Stimulated activated CD4-positive, alpha-beta T cell treated with anti-CD3 and anti-CD28 coated beads, Interleukin-15, amount 100 ng/mL, for 24 hours (primary cell): ENCODE data around the gene TAF5.
"Not testable (repeated sequence)": the region's sequence is repeated elsewhere in the genome, so short reads cannot be mapped to it uniquely, and the experiment has no call there.

Source experiments
- DNase-seq: peaks from one replicate; pipeline ENCODE4 v3.0.0-alpha.2; 2020

The TAF5 gene

DNA sequence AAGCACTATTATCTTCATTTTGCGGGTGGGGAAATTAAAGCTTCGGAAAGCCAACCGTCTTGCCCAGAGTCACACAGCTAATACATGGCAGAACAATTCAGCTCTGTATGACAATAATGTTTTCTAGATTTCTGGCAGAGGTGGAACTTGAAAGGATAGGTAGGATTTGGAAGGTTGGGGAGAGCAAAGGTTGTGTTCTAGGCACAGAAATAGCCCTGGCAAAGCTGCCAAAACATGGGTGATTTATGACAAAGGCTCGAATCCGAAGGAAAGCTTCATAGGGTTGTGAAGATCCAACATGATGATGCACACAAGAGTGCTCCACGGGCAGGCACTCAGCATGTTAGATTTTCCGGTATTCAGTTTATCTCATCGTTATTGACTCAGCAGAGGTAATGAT, 47.8 kb downstream of the TAF5 start:
- no peak for DNase-seq

DNA sequence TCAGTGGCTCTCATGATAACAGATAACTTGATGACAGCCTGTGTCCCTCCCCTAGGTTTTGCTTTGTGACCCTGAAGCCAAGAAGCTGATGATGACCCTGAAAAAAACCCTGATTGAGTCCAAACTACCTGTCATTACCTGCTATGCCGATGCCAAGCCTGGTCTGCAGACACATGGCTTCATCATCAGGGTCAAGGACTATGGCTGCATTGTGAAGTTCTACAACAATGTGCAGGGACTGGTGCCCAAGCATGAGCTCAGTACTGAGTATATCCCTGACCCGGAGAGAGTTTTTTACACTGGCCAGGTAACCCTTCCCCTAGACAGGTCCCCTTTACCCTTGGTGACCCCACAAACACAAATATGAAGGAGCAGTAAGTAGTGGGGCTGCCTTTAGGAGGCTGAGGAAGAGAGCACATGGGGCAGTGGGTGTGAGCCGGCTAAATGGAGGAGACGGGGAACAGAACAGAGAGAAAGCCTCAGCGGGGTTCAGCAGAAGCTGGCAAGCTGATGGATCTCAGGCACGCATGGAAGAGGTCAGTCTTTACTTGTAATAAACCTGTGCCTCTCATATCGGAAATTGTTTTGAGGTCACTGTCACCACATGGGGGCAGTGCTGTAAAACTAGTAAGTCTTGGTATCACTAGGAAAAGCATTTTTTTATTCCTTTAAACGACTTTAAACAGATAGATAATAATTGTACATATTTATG, 48.8 kb downstream of the TAF5 start:
- peak; percentile 52 for DNase-seq

DNA sequence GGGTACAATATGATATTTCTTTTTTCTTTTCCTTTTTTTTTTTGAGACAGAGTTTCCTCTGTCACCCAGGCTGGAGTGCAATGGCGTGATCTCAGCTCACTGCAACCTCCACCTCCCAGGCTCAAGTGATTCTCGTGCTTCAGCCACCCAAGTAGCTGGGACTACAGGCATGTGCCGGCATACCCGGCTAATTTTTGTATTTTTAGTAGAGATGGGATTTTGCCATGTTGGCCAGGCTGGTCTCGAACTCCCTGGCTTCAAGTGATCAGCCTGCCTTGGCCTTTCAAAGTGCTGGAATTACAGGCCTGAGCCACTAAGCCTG, 49.3 kb downstream of the TAF5 start:
- not testable (repeated sequence) for DNase-seq

DNA sequence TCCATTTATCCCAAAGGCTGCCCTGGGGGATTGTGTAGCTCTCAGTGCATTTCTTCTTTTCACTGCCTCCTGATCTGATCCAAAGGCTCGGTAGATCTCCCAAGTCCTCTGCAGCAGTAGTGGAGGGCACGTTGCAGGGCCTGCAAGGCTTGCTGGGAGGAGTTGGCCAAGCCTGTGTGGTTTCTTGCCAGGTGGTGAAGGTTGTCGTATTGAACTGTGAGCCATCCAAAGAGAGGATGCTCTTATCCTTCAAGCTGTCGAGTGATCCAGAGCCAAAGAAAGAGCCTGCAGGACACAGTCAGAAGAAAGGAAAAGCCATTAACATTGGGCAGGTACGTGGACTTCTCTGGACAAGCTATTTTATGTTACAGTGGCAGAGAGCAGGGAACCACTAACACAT, 49.8 kb downstream of the TAF5 start:
- no peak for DNase-seq

DNA sequence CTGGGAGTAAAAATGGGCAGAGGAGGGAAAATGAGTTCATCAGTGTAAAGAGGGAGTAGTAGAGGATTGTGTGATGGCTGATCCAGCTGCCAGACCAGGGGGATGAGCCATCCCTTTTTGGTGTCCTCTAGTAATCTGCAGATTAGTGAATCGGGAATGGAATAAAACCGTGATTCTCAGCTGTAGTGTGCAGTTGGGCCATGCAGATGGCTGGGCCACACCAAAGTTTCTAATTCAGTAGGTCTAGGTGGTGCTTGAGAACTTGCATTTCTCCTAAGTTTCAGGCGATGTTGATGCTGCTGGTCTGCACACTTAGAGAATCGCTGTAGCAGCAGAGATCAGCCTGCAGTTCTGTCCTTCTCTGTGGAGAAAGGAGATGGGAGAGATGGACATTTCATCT, 51.3 kb downstream of the TAF5 start:
- DNase-seq: no peak

DNA sequence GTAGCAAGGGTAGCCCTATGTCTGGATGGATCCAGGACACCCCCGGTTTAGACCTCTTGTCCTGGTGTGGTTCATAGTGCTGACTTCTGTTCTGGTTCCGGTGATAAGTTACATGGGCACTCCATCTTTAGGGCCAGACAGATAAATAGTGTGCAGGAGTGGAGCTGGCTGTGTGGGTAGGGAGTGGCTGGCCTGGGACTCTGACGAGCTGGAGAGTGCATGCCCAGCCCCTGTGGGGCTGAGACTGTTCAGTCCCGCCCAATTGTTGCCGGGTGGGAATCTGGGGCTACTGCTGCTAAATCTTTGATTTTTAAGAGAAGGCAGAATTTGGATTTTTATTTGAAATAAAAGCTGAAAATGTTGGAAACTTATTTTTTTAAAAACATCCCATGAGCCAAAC, 56.0 kb downstream of the TAF5 start:
- no peak for DNase-seq

DNA sequence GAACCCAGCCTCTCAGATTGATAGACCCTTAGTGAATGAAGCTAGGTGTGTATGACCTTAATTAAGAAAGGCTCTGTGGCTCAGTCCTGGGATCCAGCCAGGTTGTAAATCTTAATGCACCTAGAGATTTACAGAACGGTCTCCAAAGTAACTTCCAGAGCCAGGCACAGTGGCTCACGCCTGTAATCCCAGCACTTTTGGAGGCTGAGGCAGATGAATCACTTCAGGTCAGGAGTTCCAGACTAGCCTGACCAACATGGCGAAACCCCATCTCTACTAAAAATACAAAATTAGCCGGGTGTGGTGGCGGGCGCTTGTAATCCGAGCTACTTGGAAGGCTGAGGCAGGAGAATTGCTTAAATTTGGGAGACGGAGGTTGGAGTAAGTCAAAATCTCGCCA, 60.1 kb downstream of the TAF5 start:
- no peak for DNase-seq

DNA sequence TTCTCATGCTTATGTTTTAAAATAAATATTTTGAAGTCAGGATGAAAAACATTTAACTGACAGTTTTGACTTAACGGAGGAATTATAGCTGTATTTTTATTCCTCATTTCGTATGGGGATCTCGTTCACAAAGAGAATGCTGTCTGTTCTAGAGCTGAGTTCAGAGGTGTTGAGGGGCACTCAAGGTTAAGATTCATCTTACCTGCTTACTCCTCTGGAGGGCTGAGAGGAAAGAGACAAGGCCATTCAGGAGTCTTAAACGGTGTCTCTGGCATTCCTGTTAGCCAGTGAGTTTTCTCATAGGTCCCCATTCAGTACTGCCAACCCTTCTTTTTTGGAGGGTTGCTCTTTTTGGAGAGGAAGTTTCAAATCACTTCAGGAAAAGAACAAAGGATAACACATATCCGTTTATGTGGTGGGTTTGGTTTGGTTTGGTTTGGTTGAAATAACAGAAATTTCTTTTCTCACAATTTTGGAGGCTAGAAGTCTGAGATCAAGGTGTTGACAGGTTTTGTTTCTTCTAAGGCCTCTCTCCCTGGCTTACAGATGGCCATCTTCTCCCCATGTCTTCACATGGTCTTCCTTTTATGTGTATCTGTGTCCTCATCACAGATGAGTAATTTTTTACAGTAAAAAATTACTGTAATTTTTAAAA, 61.3 kb downstream of the TAF5 start:
- no peak for DNase-seq

DNA sequence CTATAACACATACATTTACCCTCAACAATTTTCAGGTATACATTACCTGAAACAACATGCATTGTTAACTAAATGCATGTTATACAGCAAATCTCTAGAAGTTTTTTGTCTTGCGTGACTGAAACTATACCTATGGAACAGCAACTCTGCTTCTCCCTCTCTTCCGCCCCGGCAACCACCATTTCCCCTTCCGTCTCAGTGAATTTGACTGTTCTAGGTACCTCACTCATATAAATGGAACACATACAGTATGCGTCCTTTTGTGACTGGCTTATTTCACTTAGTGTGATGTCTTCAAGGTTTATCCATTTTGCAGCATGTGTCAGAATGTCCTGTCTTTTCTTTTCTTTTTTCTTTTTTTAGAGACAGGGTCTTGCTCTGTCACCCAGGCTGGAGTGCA, 61.9 kb downstream of the TAF5 start:
- DNase-seq: no peak

DNA sequence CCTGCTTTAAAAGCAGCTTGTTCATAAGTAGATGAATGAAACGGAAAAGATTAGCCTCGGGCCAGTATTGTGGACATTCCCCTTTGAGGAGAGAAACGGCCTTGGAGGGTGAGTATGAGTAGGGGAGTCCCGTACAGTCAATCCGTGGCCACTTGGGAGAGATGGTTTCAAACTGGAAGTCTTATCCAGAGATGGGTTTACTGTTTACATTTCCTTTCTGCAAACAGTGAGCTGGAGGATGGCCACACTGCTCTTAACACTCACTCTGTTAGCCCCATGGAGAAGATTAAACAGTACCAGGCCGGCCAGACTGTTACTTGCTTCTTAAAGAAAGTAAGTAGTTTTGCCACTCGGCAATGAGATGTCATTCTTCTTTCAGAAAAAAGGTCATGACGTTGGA, 64.1 kb downstream of the TAF5 start:
- no peak for DNase-seq

DNA sequence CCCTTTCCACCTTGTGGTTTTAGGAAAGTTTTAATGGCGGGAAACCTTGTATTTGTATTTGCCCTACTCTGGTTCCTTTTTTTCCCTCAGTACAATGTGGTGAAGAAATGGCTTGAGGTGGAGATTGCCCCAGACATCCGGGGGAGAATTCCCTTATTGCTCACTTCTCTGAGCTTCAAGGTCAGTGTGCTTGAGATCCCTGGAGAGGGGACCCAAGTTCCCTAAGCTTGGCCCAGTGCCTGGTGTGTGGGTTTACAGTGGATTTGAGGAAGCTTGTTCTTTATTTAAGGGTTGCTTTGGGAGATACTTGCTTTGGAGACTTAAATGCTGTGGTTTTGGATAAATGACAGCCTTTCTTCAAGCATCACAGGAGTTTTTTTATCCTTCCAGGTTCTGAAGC, 66.1 kb downstream of the TAF5 start:
- no peak for DNase-seq
